ENCODE measurements around the gene LCN15.
A peak's percentile ranks its signal among the peaks of the same experiment; 100 is the strongest.
"Not testable (repeated sequence)": the region's sequence is repeated elsewhere in the genome, so short reads cannot be mapped to it uniquely, and the experiment has no call there.

Gene LCN15

GRCh38 chr9:136791516-136792276 lies 27.4 kb upstream of the LCN15 start:
- Histone ChIP-seq H3K4me1 (ENCODE audit: control insufficient read depth, low read depth, low read length) (peaks cover 4% of the 10 kb centered on the region), H3K4me3 (ENCODE audit: low read length) (peak overlapping the region; percentile 79), H3K27ac (ENCODE audit: low read length) (no peak overlapping the region), H3K9me3 (ENCODE audit: control insufficient read depth, low read depth, low read length) (no peaks in the 10 kb centered on the region), H3K36me3 (ENCODE audit: control insufficient read depth, low read depth, low read length) (no peaks in the 10 kb centered on the region), H3K27me3 (ENCODE audit: control insufficient read depth, insufficient read depth, low read length) (no peaks in the 10 kb centered on the region), H3K9ac (ENCODE audit: low read length) (peak overlapping the region; percentile 57)

- Histone ChIP-seq H3K4me3 (ENCODE audit: low read length) (peak within 1 kb of the TSS; percentile 79), H3K4me1 (ENCODE audit: control insufficient read depth, low read depth, low read length) (peaks cover 4% of the 10 kb centered on the region), H3K9me3 (ENCODE audit: control insufficient read depth, low read depth, low read length) (no peaks in the 10 kb centered on the region), H3K27ac (ENCODE audit: low read length) (no peak within 1 kb of the TSS), H3K9ac (ENCODE audit: low read length) (peak within 1 kb of the TSS; percentile 57), H3K27me3 (ENCODE audit: control insufficient read depth, insufficient read depth, low read length) (no peaks in the 10 kb centered on the region), H3K36me3 (ENCODE audit: control insufficient read depth, low read depth, low read length) (no peaks in the 10 kb centered on the region)
Observed at GRCh38 chr9:136790640-136791515, 26.6 kb upstream of the LCN15 start, which contains the start of gene TMEM141. Gene TMEM141, plus strand, starts transcription at chr9:136791344. Its CDS starts 27 bp downstream, at chr9:136791371.

GRCh38 chr9:136789523-136789937 lies 25.2 kb upstream of the LCN15 start:
- Histone ChIP-seq H3K27ac (ENCODE audit: low read length) (no peak overlapping the region), H3K9ac (ENCODE audit: low read length) (no peak overlapping the region)

GRCh38 chr9:136788644-136789522 lies 24.6 kb upstream of the LCN15 start:
- H3K36me3 ChIP-seq (ENCODE audit: control insufficient read depth, low read depth, low read length); H3K4me3 ChIP-seq (ENCODE audit: low read length); H3K27me3 ChIP-seq (ENCODE audit: control insufficient read depth, insufficient read depth, low read length); H3K9ac ChIP-seq (ENCODE audit: low read length); H3K27ac ChIP-seq (ENCODE audit: low read length); H3K4me1 ChIP-seq (ENCODE audit: control insufficient read depth, low read depth, low read length); H3K9me3 ChIP-seq (ENCODE audit: control insufficient read depth, low read depth, low read length): not testable (repeated sequence)

More at GRCh38 chr9:136789523-136789937, 25.2 kb upstream of the LCN15 start:
- Histone ChIP-seq H3K4me3 (ENCODE audit: low read length) (no peak overlapping the region), H3K9me3 (ENCODE audit: control insufficient read depth, low read depth, low read length) (no peaks in the 10 kb centered on the region), H3K4me1 (ENCODE audit: control insufficient read depth, low read depth, low read length) (peaks cover 4% of the 10 kb centered on the region), H3K27me3 (ENCODE audit: control insufficient read depth, insufficient read depth, low read length) (no peaks in the 10 kb centered on the region), H3K36me3 (ENCODE audit: control insufficient read depth, low read depth, low read length) (no peaks in the 10 kb centered on the region)

GRCh38 chr9:136787690-136788400 lies 23.5 kb upstream of the LCN15 start:
- no peak overlapping the region for H3K9ac ChIP-seq (ENCODE audit: low read length)
- H3K4me1 ChIP-seq (ENCODE audit: control insufficient read depth, low read depth, low read length): peaks cover 4% of the 10 kb centered on the region
- no peak overlapping the region for H3K4me3 ChIP-seq (ENCODE audit: low read length)
- H3K36me3 ChIP-seq (ENCODE audit: control insufficient read depth, low read depth, low read length): no peaks in the 10 kb centered on the region
- no peak overlapping the region for H3K27ac ChIP-seq (ENCODE audit: low read length)
- H3K27me3 ChIP-seq (ENCODE audit: control insufficient read depth, insufficient read depth, low read length): no peaks in the 10 kb centered on the region
- no peaks in the 10 kb centered on the region for H3K9me3 ChIP-seq (ENCODE audit: control insufficient read depth, low read depth, low read length)

GRCh38 chr9:136786983-136787382 lies 22.7 kb upstream of the LCN15 start:
- H3K9me3 ChIP-seq (ENCODE audit: control insufficient read depth, low read depth, low read length); H3K4me3 ChIP-seq (ENCODE audit: low read length); H3K9ac ChIP-seq (ENCODE audit: low read length); H3K4me1 ChIP-seq (ENCODE audit: control insufficient read depth, low read depth, low read length); H3K27me3 ChIP-seq (ENCODE audit: control insufficient read depth, insufficient read depth, low read length); H3K27ac ChIP-seq (ENCODE audit: low read length); H3K36me3 ChIP-seq (ENCODE audit: control insufficient read depth, low read depth, low read length): not testable (repeated sequence)

GRCh38 chr9:136786451-136786850 lies 22.1 kb upstream of the LCN15 start:
- Histone ChIP-seq H3K4me1 (ENCODE audit: control insufficient read depth, low read depth, low read length) (peaks cover 4% of the 10 kb centered on the region), H3K27me3 (ENCODE audit: control insufficient read depth, insufficient read depth, low read length) (no peaks in the 10 kb centered on the region), H3K4me3 (ENCODE audit: low read length) (no peak overlapping the region), H3K9me3 (ENCODE audit: control insufficient read depth, low read depth, low read length) (no peaks in the 10 kb centered on the region), H3K36me3 (ENCODE audit: control insufficient read depth, low read depth, low read length) (no peaks in the 10 kb centered on the region), H3K27ac (ENCODE audit: low read length) (no peak overlapping the region), H3K9ac (ENCODE audit: low read length) (no peak overlapping the region)

- not testable (repeated sequence) for H3K4me1 ChIP-seq (ENCODE audit: control insufficient read depth, low read depth, low read length); H3K9me3 ChIP-seq (ENCODE audit: control insufficient read depth, low read depth, low read length); H3K27me3 ChIP-seq (ENCODE audit: control insufficient read depth, insufficient read depth, low read length); H3K27ac ChIP-seq (ENCODE audit: low read length); H3K4me3 ChIP-seq (ENCODE audit: low read length); H3K36me3 ChIP-seq (ENCODE audit: control insufficient read depth, low read depth, low read length); H3K9ac ChIP-seq (ENCODE audit: low read length)
Observed at GRCh38 chr9:136785565-136786355, 21.4 kb upstream of the LCN15 start.

- H3K27ac ChIP-seq (ENCODE audit: low read length): no peak overlapping the region
- no peak overlapping the region for H3K9ac ChIP-seq (ENCODE audit: low read length)
- no peak overlapping the region for H3K4me3 ChIP-seq (ENCODE audit: low read length)
- H3K36me3 ChIP-seq (ENCODE audit: control insufficient read depth, low read depth, low read length): no peaks in the 10 kb centered on the region
- H3K4me1 ChIP-seq (ENCODE audit: control insufficient read depth, low read depth, low read length): no peaks in the 10 kb centered on the region
- no peaks in the 10 kb centered on the region for H3K9me3 ChIP-seq (ENCODE audit: control insufficient read depth, low read depth, low read length)
- no peaks in the 10 kb centered on the region for H3K27me3 ChIP-seq (ENCODE audit: control insufficient read depth, insufficient read depth, low read length)
Observed at GRCh38 chr9:136784997-136785361, 20.7 kb upstream of the LCN15 start.

GRCh38 chr9:136784249-136784996 lies 20.1 kb upstream of the LCN15 start:
- Histone ChIP-seq H3K27ac (ENCODE audit: low read length) (no peak overlapping the region), H3K36me3 (ENCODE audit: control insufficient read depth, low read depth, low read length) (no peaks in the 10 kb centered on the region), H3K4me3 (ENCODE audit: low read length) (no peak overlapping the region), H3K9me3 (ENCODE audit: control insufficient read depth, low read depth, low read length) (no peaks in the 10 kb centered on the region), H3K4me1 (ENCODE audit: control insufficient read depth, low read depth, low read length) (no peaks in the 10 kb centered on the region), H3K9ac (ENCODE audit: low read length) (no peak overlapping the region), H3K27me3 (ENCODE audit: control insufficient read depth, insufficient read depth, low read length) (no peaks in the 10 kb centered on the region)

Data from iPS-18a (cell line).